ENCODE data around the gene PPARGC1A.

DNA sequence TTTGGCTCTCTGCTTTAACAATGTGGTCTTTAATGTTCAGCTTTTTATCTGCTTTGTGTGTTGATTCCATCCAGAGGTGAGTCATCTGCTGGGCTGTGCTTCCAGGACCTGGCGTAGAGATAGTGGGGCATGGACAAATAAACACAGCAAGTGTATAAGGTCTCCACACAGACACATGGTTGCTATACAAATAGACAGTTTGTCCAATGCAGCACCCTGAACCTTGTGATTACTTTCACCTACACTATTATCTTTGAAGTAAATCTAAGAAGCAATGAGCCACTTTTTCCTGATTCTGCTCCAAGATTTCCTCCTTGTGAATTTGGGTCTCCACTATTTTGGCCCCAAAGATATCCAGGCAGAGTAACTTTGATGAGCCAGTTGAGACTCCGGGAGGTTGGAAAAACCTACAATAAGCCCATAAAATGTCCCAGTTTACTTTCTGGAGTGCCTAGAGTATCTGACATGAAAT lies 12.1 kb downstream of the PPARGC1A start:
- no peak for TF ChIP-seq CTCF (IDR thresholded peaks at IDR 0.05)
- no peak for TF ChIP-seq POLR2A (IDR thresholded peaks at IDR 0.05)
